ENCODE results near the gene SLC2A4RG. TPM values are rescaled to one million over a fixed set of nuclear protein-coding genes. Genes with fewer than 3 reads are reported as not detected.

SLC2A4RG gene
- total RNA-seq, 3 donors from 2014 or later (not counting 1 experiment from before 2014, with no cell fraction given), result 90.4 to 100 (median 95.5) TPM

DNA sequence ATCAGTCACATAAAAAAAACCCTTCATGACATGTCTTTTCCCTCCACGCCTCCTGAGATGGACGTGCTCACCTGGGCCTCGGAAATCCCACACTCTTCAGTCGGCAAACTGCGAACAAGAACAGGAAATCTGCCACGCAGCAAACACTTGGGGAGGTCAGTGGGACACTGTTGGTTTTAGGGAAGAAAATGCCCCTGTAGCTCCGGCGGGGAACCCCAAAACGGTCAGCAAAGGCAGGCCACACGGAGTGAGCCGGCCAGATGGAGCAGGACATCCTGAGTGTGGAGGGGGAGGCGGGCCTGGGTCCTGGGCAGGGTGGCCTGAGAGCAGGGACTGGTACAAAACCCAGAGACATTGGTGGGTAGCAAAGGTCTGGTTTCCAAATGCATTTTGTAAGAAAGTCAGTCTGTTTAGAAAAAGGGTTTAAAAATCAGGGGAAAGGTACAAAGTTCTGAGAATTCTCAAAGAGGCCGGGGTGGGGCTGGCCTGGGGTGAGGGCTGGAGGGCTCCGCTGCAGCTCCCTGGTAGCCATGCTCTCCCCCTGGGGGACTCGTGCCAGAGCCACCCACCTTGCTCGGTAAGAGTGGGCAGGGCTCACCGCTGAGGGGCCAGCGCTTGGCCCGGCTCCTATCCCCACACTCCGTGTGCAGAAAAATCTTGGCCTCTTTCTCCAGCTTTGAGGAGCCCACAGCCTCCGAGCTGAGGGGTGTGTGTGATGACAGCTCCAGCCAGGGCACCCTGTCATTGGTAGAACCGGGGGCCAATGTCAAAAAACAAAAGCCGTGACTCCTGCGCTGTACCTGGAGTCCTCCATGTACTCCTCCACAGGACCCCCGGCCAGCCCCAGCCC, 5.2 kb downstream of the SLC2A4RG start:
- H3K9me3 Mint-ChIP-seq, result no peaks in the 10 kb centered on the region
- Histone ChIP-seq H3K36me3 (ENCODE audit: control insufficient read depth, insufficient read depth, low read length) (peaks cover 11% of the 10 kb centered on the region), H3K4me1 (ENCODE audit: control insufficient read depth, insufficient read depth, low read length) (peaks cover 17% of the 10 kb centered on the region), H3K4me3 (ENCODE audit: low read length) (no peak overlapping the region), H3K27me3 (ENCODE audit: control insufficient read depth, insufficient read depth, low read length) (no peaks in the 10 kb centered on the region), H3K27ac (ENCODE audit: low read length) (no peak overlapping the region), H3K9me3 (ENCODE audit: control insufficient read depth, insufficient read depth, low read length) (no peaks in the 10 kb centered on the region)
- H3K36me3 Mint-ChIP-seq, result no peaks in the 10 kb centered on the region
- TF ChIP-seq, protein P1, sequence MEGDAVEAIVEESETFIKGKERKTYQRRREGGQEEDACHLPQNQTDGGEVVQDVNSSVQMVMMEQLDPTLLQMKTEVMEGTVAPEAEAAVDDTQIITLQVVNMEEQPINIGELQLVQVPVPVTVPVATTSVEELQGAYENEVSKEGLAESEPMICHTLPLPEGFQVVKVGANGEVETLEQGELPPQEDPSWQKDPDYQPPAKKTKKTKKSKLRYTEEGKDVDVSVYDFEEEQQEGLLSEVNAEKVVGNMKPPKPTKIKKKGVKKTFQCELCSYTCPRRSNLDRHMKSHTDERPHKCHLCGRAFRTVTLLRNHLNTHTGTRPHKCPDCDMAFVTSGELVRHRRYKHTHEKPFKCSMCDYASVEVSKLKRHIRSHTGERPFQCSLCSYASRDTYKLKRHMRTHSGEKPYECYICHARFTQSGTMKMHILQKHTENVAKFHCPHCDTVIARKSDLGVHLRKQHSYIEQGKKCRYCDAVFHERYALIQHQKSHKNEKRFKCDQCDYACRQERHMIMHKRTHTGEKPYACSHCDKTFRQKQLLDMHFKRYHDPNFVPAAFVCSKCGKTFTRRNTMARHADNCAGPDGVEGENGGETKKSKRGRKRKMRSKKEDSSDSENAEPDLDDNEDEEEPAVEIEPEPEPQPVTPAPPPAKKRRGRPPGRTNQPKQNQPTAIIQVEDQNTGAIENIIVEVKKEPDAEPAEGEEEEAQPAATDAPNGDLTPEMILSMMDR (IDR thresholded peaks at IDR 0.05), result no peak
- no peaks in the 10 kb centered on the region for H3K27me3 Mint-ChIP-seq (ENCODE audit: low read depth in 2 of 2)
- H3K27ac Mint-ChIP-seq, result no peak overlapping the region
- no peak overlapping the region for H3K4me3 Mint-ChIP-seq
- DNase-seq (no peak), ATAC-seq (no peak)
- 91% methylated on average over 25 of the region's 25 CpGs for WGBS (ENCODE audit: insufficient coverage)
- peaks cover 0 to 8% of the 10 kb centered on the region in 2 donors for H3K4me1 Mint-ChIP-seq
- intact Hi-C loops (cut with micrococcal nuclease), result loop anchor here (5.0 kb wide), 1 partner anchor 37 kb away; the partner anchor contains the start of genes ARFRP1 and ZGPAT

- no peaks in the 10 kb centered on the region for H3K27me3 Mint-ChIP-seq (ENCODE audit: low read depth in 2 of 2)
- DNase-seq (no peak), ATAC-seq (no peak)
- H3K27ac Mint-ChIP-seq, result no peak overlapping the region
- H3K36me3 ChIP-seq (ENCODE audit: control insufficient read depth, insufficient read depth, low read length), result peaks cover 11% of the 10 kb centered on the region
- H3K27me3 ChIP-seq (ENCODE audit: control insufficient read depth, insufficient read depth, low read length), result no peaks in the 10 kb centered on the region
- no peak overlapping the region for H3K27ac ChIP-seq (ENCODE audit: low read length)
- H3K4me1 ChIP-seq (ENCODE audit: control insufficient read depth, insufficient read depth, low read length), result peaks cover 22% of the 10 kb centered on the region
- TF ChIP-seq, protein P1 (IDR thresholded peaks at IDR 0.05), result no peak
- no peaks in the 10 kb centered on the region for H3K9me3 Mint-ChIP-seq
- WGBS (ENCODE audit: insufficient coverage), result 94% methylated on average over 15 of the region's 15 CpGs
- H3K36me3 Mint-ChIP-seq, result no peaks in the 10 kb centered on the region
- H3K4me3 Mint-ChIP-seq, result no peak overlapping the region
- H3K9me3 ChIP-seq (ENCODE audit: control insufficient read depth, insufficient read depth, low read length), result no peaks in the 10 kb centered on the region
- intact Hi-C loops (cut with micrococcal nuclease), result no loop called here
- H3K4me1 Mint-ChIP-seq, result peaks cover 0 to 8% of the 10 kb centered on the region in 2 donors
- no peak overlapping the region for H3K4me3 ChIP-seq (ENCODE audit: low read length)
Observed at GRCh38 chr20:63745424-63745805, 5.8 kb downstream of the SLC2A4RG start.

DNA sequence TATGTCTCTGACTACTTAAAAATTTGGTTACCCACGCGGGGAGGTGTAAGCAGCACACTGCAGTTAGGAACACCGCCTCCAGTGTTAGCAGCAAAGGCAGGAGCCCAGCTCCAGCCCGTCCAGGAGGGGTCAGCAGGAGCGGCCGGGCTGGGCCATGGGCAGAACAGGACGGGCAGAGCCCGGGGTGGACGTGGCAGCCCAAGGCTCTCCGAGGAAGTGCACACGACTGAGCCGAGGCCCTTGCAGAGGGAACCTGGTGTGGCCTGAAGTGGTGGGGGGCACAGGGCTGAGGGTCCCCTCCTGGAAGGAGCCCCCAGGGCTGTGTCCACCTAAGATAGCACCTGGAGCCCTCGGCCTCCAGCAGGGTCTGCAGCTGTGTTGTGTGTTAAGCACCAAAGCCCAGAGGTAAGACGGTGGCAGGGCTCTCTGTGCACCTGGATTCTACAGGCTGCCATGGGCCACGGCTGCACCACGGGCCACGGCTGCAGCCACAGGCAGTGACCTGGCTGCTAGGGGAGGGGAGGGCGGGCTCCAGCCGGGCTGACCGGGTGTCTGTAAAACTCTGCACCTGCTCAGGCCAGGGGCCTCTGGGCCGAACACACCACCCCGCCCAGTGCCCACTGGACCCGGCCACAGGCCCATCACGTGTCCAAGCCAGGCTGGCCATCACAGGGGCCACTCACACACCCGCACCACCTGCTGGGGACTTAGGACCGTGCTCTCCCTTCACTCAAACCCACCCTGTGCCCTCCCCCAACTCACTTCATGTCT, 6.6 kb downstream of the SLC2A4RG start:
- Histone ChIP-seq H3K27me3 (ENCODE audit: control insufficient read depth, insufficient read depth, low read length) (no peaks in the 10 kb centered on the region), H3K4me1 (ENCODE audit: control insufficient read depth, insufficient read depth, low read length) (peaks cover 22% of the 10 kb centered on the region), H3K9me3 (ENCODE audit: control insufficient read depth, insufficient read depth, low read length) (no peaks in the 10 kb centered on the region), H3K4me3 (ENCODE audit: low read length) (no peak overlapping the region), H3K27ac (ENCODE audit: low read length) (no peak overlapping the region), H3K36me3 (ENCODE audit: control insufficient read depth, insufficient read depth, low read length) (peaks cover 11% of the 10 kb centered on the region)
- H3K4me1 Mint-ChIP-seq, result peaks cover 0 to 6% of the 10 kb centered on the region in 2 donors
- no peaks in the 10 kb centered on the region for H3K27me3 Mint-ChIP-seq (ENCODE audit: low read depth in 2 of 2)
- H3K36me3 Mint-ChIP-seq, result no peaks in the 10 kb centered on the region
- intact Hi-C loops (cut with micrococcal nuclease), result no loop called here
- WGBS (ENCODE audit: insufficient coverage), result 90% methylated on average over 26 of the region's 26 CpGs
- DNase-seq (no peak), ATAC-seq (no peak)
- H3K27ac Mint-ChIP-seq, result no peak overlapping the region
- no peaks in the 10 kb centered on the region for H3K9me3 Mint-ChIP-seq
- no peak overlapping the region for H3K4me3 Mint-ChIP-seq
- TF ChIP-seq, protein P1 (IDR thresholded peaks at IDR 0.05), result no peak

Data from natural killer cell (primary cell).